Natural killer cell (primary cell): ENCODE data around the gene PIK3R5. TPM values are rescaled to one million over a fixed set of nuclear protein-coding genes. Genes with fewer than 3 reads are reported as not detected.

Experiments used
- ATAC-seq, 3 donors: fragments of 150-1000 bp in 2 of 3; fragments of 200-7000 bp in 1 of 3; cut with Tn5 transposase; 1 replicate in 1 of 3; 2 replicates in 2 of 3; pipeline ENCODE4 v1.10.0; 2021; ENCODE audit warnings: mild to moderate bottlenecking in 2 of 3, moderate library complexity in 2 of 3
- DNase-seq, 2 donors: peaks; one replicate each; pipeline versions ENCODE4 v3.0.0 to v3.0.0-alpha.2; 2013 to 2021; ENCODE audit warnings: mixed read lengths in 1 of 2
- H3K27ac ChIP-seq: one replicate; pipeline ENCODE4 v1.5.1; 2013; ENCODE audit warnings: mild to moderate bottlenecking, low read length
- H3K27me3 ChIP-seq: one replicate; pipeline ENCODE4 v1.6.1; 2013; ENCODE audit warnings: low read length; ENCODE audit not compliant: control insufficient read depth, insufficient read depth
- H3K36me3 ChIP-seq: one replicate; pipeline ENCODE4 v1.6.1; 2013; ENCODE audit warnings: low read length; ENCODE audit not compliant: control insufficient read depth, insufficient read depth
- H3K4me1 ChIP-seq: one replicate; pipeline ENCODE4 v1.6.1; 2013; ENCODE audit warnings: low read length; ENCODE audit not compliant: control insufficient read depth, insufficient read depth
- H3K4me3 ChIP-seq: one replicate; pipeline ENCODE4 v1.5.1; 2013; ENCODE audit warnings: low read length
- H3K9me3 ChIP-seq: one replicate; pipeline ENCODE4 v1.6.1; 2013; ENCODE audit warnings: low read length; ENCODE audit not compliant: control insufficient read depth, insufficient read depth
- H3K27ac Mint-ChIP-seq, 2 donors: one replicate each; pipeline ENCODE4 v1.8.0; 2022; ENCODE audit warnings: mild to moderate bottlenecking in 2 of 2, mixed read lengths in 2 of 2, moderate library complexity in 1 of 2
- H3K27me3 Mint-ChIP-seq, 2 donors: one replicate each; pipeline ENCODE4 v1.8.0; 2022; ENCODE audit warnings: low read depth in 2 of 2, mixed read lengths in 2 of 2
- H3K36me3 Mint-ChIP-seq: one replicate; pipeline ENCODE4 v1.8.0; 2022; ENCODE audit warnings: mixed read lengths
- H3K4me1 Mint-ChIP-seq, 2 donors: one replicate each; pipeline ENCODE4 v1.8.0; 2022; ENCODE audit warnings: mixed read lengths in 2 of 2
- H3K4me3 Mint-ChIP-seq: one replicate; pipeline ENCODE4 v1.8.0; 2022; ENCODE audit warnings: mild to moderate bottlenecking, moderate library complexity, mixed read lengths
- H3K9me3 Mint-ChIP-seq, 2 donors: one replicate each; pipeline ENCODE4 v1.8.0; 2022; ENCODE audit warnings: mixed read lengths in 2 of 2
- WGBS: methylation state at CpG from one replicate; pipeline ENCODE4 v1.1.7; 2013; ENCODE audit warnings: missing lambda C conversion rate; ENCODE audit not compliant: insufficient coverage; 5-methylcytosine and 5-hydroxymethylcytosine counted together
- intact Hi-C: fragments of 100-400 bp; cut with micrococcal nuclease; formaldehyde crosslinking; loops from one replicate; pipeline ENCODE4 v1.14.2; 2022
- total RNA-seq, 4 donors: library from RNA; stranded (reverse); fragments of 120-200 nt in 1 of 4; gene quantifications; one replicate each; pipeline versions ENCODE4 v1.2.3 to v1.2.4, GENCODE V29; 2013 to 2022
- TF ChIP-seq, protein P1 (sequence below): fragments of 200-600 bp; IDR thresholded peaks from one replicate; pipeline ENCODE4 v1.8.0; 2022; ENCODE audit warnings: antibody characterized with exemption

Gene PIK3R5
- total RNA-seq, 3 donors from 2014 or later (not counting 1 experiment from before 2014, with no cell fraction given): 254 to 364 (median 348) TPM

DNA sequence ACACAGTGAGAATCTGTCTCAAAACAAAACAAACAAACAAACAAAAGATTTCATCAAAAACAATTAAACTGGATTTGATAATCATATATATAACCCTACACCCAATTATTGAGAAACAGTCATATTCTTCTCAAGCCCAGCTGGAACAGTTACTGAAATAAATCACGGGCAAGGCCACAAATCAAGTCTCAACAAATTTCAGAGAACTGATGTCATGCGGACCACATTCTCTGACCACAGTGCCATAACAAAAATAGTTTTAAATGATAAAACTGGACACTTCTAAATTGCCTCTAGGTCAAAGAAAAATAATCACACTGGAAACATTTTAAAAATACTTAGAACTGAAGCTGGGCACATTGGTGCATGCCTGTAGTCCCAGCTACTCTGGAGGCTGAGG, 15.9 kb upstream of the PIK3R5 start:
- Histone ChIP-seq H3K9me3 (no peaks in the 10 kb centered on the region), H3K27me3 (no peaks in the 10 kb centered on the region), H3K27ac (no peak overlapping the region), H3K36me3 (no peaks in the 10 kb centered on the region), H3K4me1 (peaks cover 11% of the 10 kb centered on the region), H3K4me3 (no peak overlapping the region)
- Mint-ChIP-seq H3K4me3 (no peak overlapping the region), H3K27me3 (no peaks in the 10 kb centered on the region), H3K27ac (no peak overlapping the region), H3K36me3 (no peaks in the 10 kb centered on the region), H3K9me3 (no peaks in the 10 kb centered on the region), H3K4me1 (peaks cover 13 to 20% of the 10 kb centered on the region in 2 donors)
- 90% methylated on average over 2 of the region's 2 CpGs for WGBS
- DNase-seq (no peak), ATAC-seq (no peak)
- TF ChIP-seq, protein P1, sequence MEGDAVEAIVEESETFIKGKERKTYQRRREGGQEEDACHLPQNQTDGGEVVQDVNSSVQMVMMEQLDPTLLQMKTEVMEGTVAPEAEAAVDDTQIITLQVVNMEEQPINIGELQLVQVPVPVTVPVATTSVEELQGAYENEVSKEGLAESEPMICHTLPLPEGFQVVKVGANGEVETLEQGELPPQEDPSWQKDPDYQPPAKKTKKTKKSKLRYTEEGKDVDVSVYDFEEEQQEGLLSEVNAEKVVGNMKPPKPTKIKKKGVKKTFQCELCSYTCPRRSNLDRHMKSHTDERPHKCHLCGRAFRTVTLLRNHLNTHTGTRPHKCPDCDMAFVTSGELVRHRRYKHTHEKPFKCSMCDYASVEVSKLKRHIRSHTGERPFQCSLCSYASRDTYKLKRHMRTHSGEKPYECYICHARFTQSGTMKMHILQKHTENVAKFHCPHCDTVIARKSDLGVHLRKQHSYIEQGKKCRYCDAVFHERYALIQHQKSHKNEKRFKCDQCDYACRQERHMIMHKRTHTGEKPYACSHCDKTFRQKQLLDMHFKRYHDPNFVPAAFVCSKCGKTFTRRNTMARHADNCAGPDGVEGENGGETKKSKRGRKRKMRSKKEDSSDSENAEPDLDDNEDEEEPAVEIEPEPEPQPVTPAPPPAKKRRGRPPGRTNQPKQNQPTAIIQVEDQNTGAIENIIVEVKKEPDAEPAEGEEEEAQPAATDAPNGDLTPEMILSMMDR: no peak
- intact Hi-C loops: no loop called here

GRCh38 chr17:8979715-8980114, 14.2 kb upstream of the PIK3R5 start:
- H3K27me3 ChIP-seq: no peaks in the 10 kb centered on the region
- no peaks in the 10 kb centered on the region for H3K27me3 Mint-ChIP-seq
- no peaks in the 10 kb centered on the region for H3K4me1 ChIP-seq
- no peak for DNase-seq
- H3K9me3 ChIP-seq: no peaks in the 10 kb centered on the region
- H3K9me3 Mint-ChIP-seq: no peaks in the 10 kb centered on the region
- no peaks in the 10 kb centered on the region for H3K36me3 ChIP-seq
- no peak overlapping the region for H3K27ac Mint-ChIP-seq
- peaks cover 0 to 5% of the 10 kb centered on the region in 2 donors for H3K4me1 Mint-ChIP-seq
- no peaks in the 10 kb centered on the region for H3K36me3 Mint-ChIP-seq
- TF ChIP-seq, protein P1: no peak
- no peak overlapping the region for H3K4me3 Mint-ChIP-seq
- no peak overlapping the region for H3K27ac ChIP-seq
- H3K4me3 ChIP-seq: no peak overlapping the region
- intact Hi-C loops: no loop called here
- ATAC-seq: no peak

GRCh38 chr17:8976638-8977037, 11.1 kb upstream of the PIK3R5 start:
- Mint-ChIP-seq H3K27me3 (no peaks in the 10 kb centered on the region), H3K9me3 (no peaks in the 10 kb centered on the region), H3K4me3 (no peak overlapping the region), H3K36me3 (no peaks in the 10 kb centered on the region), H3K4me1 (no peaks in the 10 kb centered on the region), H3K27ac (no peak overlapping the region)
- no CpG with 5 or more reads among the region's 1 CpG for WGBS
- intact Hi-C loops: no loop called here
- no peaks in the 10 kb centered on the region for H3K36me3 ChIP-seq
- no peaks in the 10 kb centered on the region for H3K27me3 ChIP-seq
- H3K9me3 ChIP-seq: no peaks in the 10 kb centered on the region
- DNase-seq (no peak), ATAC-seq (no peak)
- H3K4me1 ChIP-seq: no peaks in the 10 kb centered on the region
- no peak overlapping the region for H3K27ac ChIP-seq
- TF ChIP-seq, protein P1: no peak
- no peak overlapping the region for H3K4me3 ChIP-seq

GRCh38 chr17:8975091-8975725, 9.7 kb upstream of the PIK3R5 start:
- Histone ChIP-seq H3K27ac (no peak overlapping the region), H3K4me3 (no peak overlapping the region), H3K36me3 (no peaks in the 10 kb centered on the region), H3K4me1 (no peaks in the 10 kb centered on the region), H3K27me3 (no peaks in the 10 kb centered on the region), H3K9me3 (no peaks in the 10 kb centered on the region)
- H3K27me3 Mint-ChIP-seq: no peaks in the 10 kb centered on the region
- ATAC-seq (peak in 2 of 3 donors; percentile 34), DNase-seq (no peak)
- 89% methylated on average over 5 of the region's 9 CpGs for WGBS
- H3K27ac Mint-ChIP-seq: no peak overlapping the region
- H3K4me3 Mint-ChIP-seq: no peak overlapping the region
- TF ChIP-seq, protein P1: no peak
- no peaks in the 10 kb centered on the region for H3K4me1 Mint-ChIP-seq
- H3K36me3 Mint-ChIP-seq: no peaks in the 10 kb centered on the region
- H3K9me3 Mint-ChIP-seq: no peaks in the 10 kb centered on the region
- intact Hi-C loops: no loop called here
